ENCODE measurements around the gene BUB1B.

The BUB1B gene

GRCh38 chr15:40265875-40266274, 105.0 kb downstream of the BUB1B start:
- H3K27me3 ChIP-seq, result no peaks in the 10 kb centered on the region
- peaks cover 11 to 20% (median 14%) of the 10 kb centered on the region in 10 experiments; a peak in 17 of 20 replicates for H3K4me1 ChIP-seq
- no peak overlapping the region for H3K27ac ChIP-seq
- no peaks in the 10 kb centered on the region for H3K36me3 ChIP-seq
- H3K4me2 ChIP-seq, result peak overlapping the region in 1 of 11 experiments; percentile 60; a peak in 1 of 22 replicates
- H3K9ac ChIP-seq, result no peak overlapping the region; a peak in 1 of 22 replicates
- H4K20me1 ChIP-seq, result no peaks in the 10 kb centered on the region
- no peak for TF ChIP-seq Cebpa-rat (IDR thresholded peaks at IDR 0.05)
- no peaks in the 10 kb centered on the region for H3K9me3 ChIP-seq (replicated peaks in 1 of 11)
- H3K4me3 ChIP-seq, result no peak overlapping the region

GRCh38 chr15:40266828-40267304, 106.0 kb downstream of the BUB1B start:
- Histone ChIP-seq H3K9me3 (replicated peaks in 1 of 11) (no peaks in the 10 kb centered on the region), H3K4me3 (no peak overlapping the region), H3K9ac (no peak overlapping the region), H3K27me3 (no peaks in the 10 kb centered on the region), H3K27ac (no peak overlapping the region; a peak in 1 of 22 replicates), H3K4me2 (peak overlapping the region in 9 of 11 experiments; percentile 2 to 60 (median 23); a peak in 12 of 22 replicates), H3K36me3 (no peaks in the 10 kb centered on the region), H3K4me1 (peaks cover 13 to 28% (median 23%) of the 10 kb centered on the region in 10 experiments; a peak in 19 of 20 replicates), H4K20me1 (no peaks in the 10 kb centered on the region)
- no peak for TF ChIP-seq Cebpa-rat (IDR thresholded peaks at IDR 0.05)

GRCh38 chr15:40267670-40268069, 106.8 kb downstream of the BUB1B start:
- Histone ChIP-seq H4K20me1 (no peaks in the 10 kb centered on the region), H3K4me1 (peaks cover 13 to 35% (median 26%) of the 10 kb centered on the region in 10 experiments; a peak in 19 of 20 replicates), H3K9me3 (replicated peaks in 1 of 11) (no peaks in the 10 kb centered on the region), H3K27ac (no peak overlapping the region), H3K9ac (no peak overlapping the region), H3K36me3 (no peaks in the 10 kb centered on the region), H3K4me2 (peak overlapping the region in 9 of 11 experiments; percentile 1 to 60 (median 9); a peak in 4 of 22 replicates), H3K4me3 (no peak overlapping the region), H3K27me3 (no peaks in the 10 kb centered on the region)
- no peak for TF ChIP-seq Cebpa-rat (IDR thresholded peaks at IDR 0.05)

- peaks cover 13 to 35% (median 27%) of the 10 kb centered on the region in 10 experiments for H3K4me1 ChIP-seq
- H3K27me3 ChIP-seq, result no peaks in the 10 kb centered on the region
- no peaks in the 10 kb centered on the region for H3K36me3 ChIP-seq
- H3K9me3 ChIP-seq (replicated peaks in 1 of 11), result no peaks in the 10 kb centered on the region
- H3K4me2 ChIP-seq, result no peak overlapping the region
- H3K9ac ChIP-seq, result no peak overlapping the region
- TF ChIP-seq Cebpa-rat (IDR thresholded peaks at IDR 0.05), result no peak
- no peaks in the 10 kb centered on the region for H4K20me1 ChIP-seq
- no peak overlapping the region for H3K27ac ChIP-seq
- no peak overlapping the region for H3K4me3 ChIP-seq
These were observed 108.7 kb downstream of the BUB1B start for GRCh38 chr15:40269604-40270003.

GRCh38 chr15:40270246-40270995, 109.6 kb downstream of the BUB1B start:
- H3K27ac ChIP-seq, result no peak overlapping the region
- no peaks in the 10 kb centered on the region for H3K36me3 ChIP-seq
- TF ChIP-seq Cebpa-rat (IDR thresholded peaks at IDR 0.05), result no peak

More at GRCh38 chr15:40270246-40270995, 109.6 kb downstream of the BUB1B start:
- Histone ChIP-seq H3K9ac (peak overlapping the region in 2 of 11 experiments; percentile 3 to 50; a peak in 1 of 22 replicates), H3K9me3 (replicated peaks in 1 of 11) (no peaks in the 10 kb centered on the region), H3K4me1 (peaks cover 20 to 41% (median 35%) of the 10 kb centered on the region in 10 experiments), H3K4me2 (peak overlapping the region in 3 of 11 experiments; percentile 53 to 78 (median 60); a peak in 4 of 22 replicates), H3K4me3 (no peak overlapping the region), H3K27me3 (no peaks in the 10 kb centered on the region), H4K20me1 (no peaks in the 10 kb centered on the region)
